Common myeloid progenitor, CD34-positive (primary cell): ENCODE measurements around the gene AKR1C4.
A peak's percentile ranks its signal among the peaks of the same experiment; 100 is the strongest.
"Not testable (repeated sequence)": the region's sequence is repeated elsewhere in the genome, so short reads cannot be mapped to it uniquely, and the experiment has no call there.

Experiments used
- CTCF ChIA-PET: fragments of 350-600 bp; sonication (Branson Sonifier 250); formaldehyde crosslinking; loops from one replicate; lab custom pipeline; 2021; ENCODE audit warnings: antibody characterized with exemption; lab: Charles Lee
- POLR2A ChIA-PET: fragments of 350-600 bp; sonication (Branson Sonifier 250); formaldehyde crosslinking; loops from one replicate; lab custom pipeline; 2021; ENCODE audit warnings: antibody characterized with exemption; lab: Charles Lee
- DNase-seq, 3 donors: peaks; one replicate each; pipeline versions ENCODE4 v3.0.0 to v3.0.0-alpha.2; 2013
- H3K27ac ChIP-seq, 2 experiments: 1 replicate in 1 of 2; 2 replicates in 1 of 2; pipeline ENCODE4 v1.7.0; 2013; ENCODE audit warnings: inconsistent platforms in 2 of 2, low read length in 2 of 2, mild to moderate bottlenecking in 2 of 2, low read depth in 1 of 2, moderate library complexity in 1 of 2; ENCODE audit not compliant: severe bottlenecking in 2 of 2, insufficient read depth in 1 of 2, poor library complexity in 1 of 2
- H3K27me3 ChIP-seq, 5 experiments: replicated peaks in 2 of 5; 1 replicate in 3 of 5; 2 replicates in 2 of 5; pipeline versions ENCODE4 v1.6.1 to v1.7.0; 2013; ENCODE audit warnings: low read length in 4 of 5, mild to moderate bottlenecking in 2 of 5, moderate library complexity in 2 of 5, inconsistent platforms in 1 of 5; ENCODE audit not compliant: insufficient read depth in 5 of 5, control insufficient read depth in 4 of 5
- H3K36me3 ChIP-seq, 4 experiments: 1 replicate in 2 of 4; 2 replicates in 2 of 4; pipeline versions ENCODE4 v1.6.1 to v1.7.0; 2013; ENCODE audit warnings: low read length in 3 of 4, control low read depth in 1 of 4, mild to moderate bottlenecking in 1 of 4; ENCODE audit not compliant: control insufficient read depth in 4 of 4, insufficient read depth in 4 of 4
- H3K4me1 ChIP-seq, 4 experiments: 1 replicate in 3 of 4; 2 replicates in 1 of 4; pipeline versions ENCODE4 v1.6.1 to v1.7.1; 2013; ENCODE audit warnings: low read length in 3 of 4, mild to moderate bottlenecking in 3 of 4, control low read depth in 1 of 4, inconsistent platforms in 1 of 4, moderate library complexity in 1 of 4; ENCODE audit not compliant: control insufficient read depth in 4 of 4, insufficient read depth in 4 of 4; ENCODE audit errors: control extremely low read depth in 1 of 4
- H3K4me3 ChIP-seq, 7 experiments: 1 replicate in 4 of 7; 2 replicates in 3 of 7; pipeline versions ENCODE4 v1.5.1 to v1.7.0; 2013; ENCODE audit warnings: mild to moderate bottlenecking in 7 of 7, low read length in 6 of 7, moderate library complexity in 6 of 7, inconsistent platforms in 2 of 7, low read depth in 2 of 7, control low read depth in 1 of 7; ENCODE audit not compliant: insufficient read depth in 4 of 7, control insufficient read depth in 1 of 7; ENCODE audit errors: extremely low read depth in 1 of 7
- H3K9me3 ChIP-seq, 5 experiments: 1 replicate in 4 of 5; 2 replicates in 1 of 5; pipeline versions ENCODE4 v1.6.1 to v1.7.1; 2013; ENCODE audit warnings: low read length in 4 of 5, mild to moderate bottlenecking in 2 of 5, inconsistent platforms in 1 of 5, low read depth in 1 of 5, moderate library complexity in 1 of 5; ENCODE audit not compliant: control insufficient read depth in 4 of 5, insufficient read depth in 2 of 5; ENCODE audit errors: control extremely low read depth in 1 of 5
- WGBS: methylation state at CpG from one replicate; pipeline ENCODE4 v1.1.5; 2013; ENCODE audit not compliant: insufficient coverage; 5-methylcytosine and 5-hydroxymethylcytosine counted together

The AKR1C4 gene

GRCh38 chr10:5157501-5157900 is 39.1 kb upstream of the AKR1C4 start:
- Histone ChIP-seq H3K36me3 (no peaks in the 10 kb centered on the region), H3K4me3 (no peak overlapping the region), H3K27ac (no peak overlapping the region), H3K4me1 (no peaks in the 10 kb centered on the region), H3K27me3 (no peaks in the 10 kb centered on the region), H3K9me3 (peaks cover 1 to 29% (median 11%) of the 10 kb centered on the region in 5 experiments)
- WGBS, result 84% methylated on average over 8 of the region's 10 CpGs
- ChIA-PET CTCF (no interaction called here), POLR2A (no interaction called here)
- no peak for DNase-seq

- WGBS, result 89% methylated on average over 6 of the region's 6 CpGs
- Histone ChIP-seq H3K4me3 (no peak overlapping the region), H3K4me1 (no peaks in the 10 kb centered on the region), H3K27ac (no peak overlapping the region), H3K36me3 (no peaks in the 10 kb centered on the region), H3K27me3 (no peaks in the 10 kb centered on the region), H3K9me3 (peaks cover 1 to 43% (median 16%) of the 10 kb centered on the region in 5 experiments)
- ChIA-PET CTCF (no interaction called here), POLR2A (no interaction called here)
- no peak for DNase-seq
These were observed 37.5 kb upstream of the AKR1C4 start for GRCh38 chr10:5159126-5159525.

GRCh38 chr10:5163487-5163886 is 33.1 kb upstream of the AKR1C4 start:
- ChIA-PET CTCF (no interaction called here), POLR2A (no interaction called here)
- Histone ChIP-seq H3K27me3 (no peaks in the 10 kb centered on the region), H3K36me3 (no peaks in the 10 kb centered on the region), H3K9me3 (peaks cover 4 to 71% (median 25%) of the 10 kb centered on the region in 5 experiments), H3K4me1 (no peaks in the 10 kb centered on the region), H3K4me3 (no peak overlapping the region), H3K27ac (no peak overlapping the region)
- 54% methylated on average over 2 of the region's 2 CpGs for WGBS
- no peak for DNase-seq

- DNase-seq, result peak; percentile 32 to 58 (median 45)
- ChIA-PET CTCF (no interaction called here), POLR2A (no interaction called here)
- peaks cover 4 to 69% (median 22%) of the 10 kb centered on the region in 5 experiments for H3K9me3 ChIP-seq
- WGBS, result no CpG with 5 or more reads among the region's 1 CpG
- no peak overlapping the region for H3K4me3 ChIP-seq
- no peaks in the 10 kb centered on the region for H3K36me3 ChIP-seq
- H3K27ac ChIP-seq, result no peak overlapping the region
- no peaks in the 10 kb centered on the region for H3K27me3 ChIP-seq
- no peaks in the 10 kb centered on the region for H3K4me1 ChIP-seq
These were observed 30.9 kb upstream of the AKR1C4 start for GRCh38 chr10:5165738-5166137.

- ChIA-PET POLR2A (no interaction called here), CTCF (no interaction called here)
- no peak for DNase-seq
- H3K9me3 ChIP-seq, result peaks cover 5 to 39% (median 12%) of the 10 kb centered on the region in 5 experiments
- H3K27me3 ChIP-seq, result no peaks in the 10 kb centered on the region
- H3K36me3 ChIP-seq, result no peaks in the 10 kb centered on the region
- WGBS, result 87% methylated on average over 5 of the region's 5 CpGs
- no peak overlapping the region for H3K4me3 ChIP-seq
- no peak overlapping the region for H3K27ac ChIP-seq
- no peaks in the 10 kb centered on the region for H3K4me1 ChIP-seq
These were observed 27.7 kb upstream of the AKR1C4 start for GRCh38 chr10:5168897-5169420.

GRCh38 chr10:5175581-5175980 is 21.1 kb upstream of the AKR1C4 start:
- DNase-seq, POLR2A ChIA-PET, H3K27me3 ChIP-seq, H3K4me3 ChIP-seq, H3K36me3 ChIP-seq, H3K27ac ChIP-seq, H3K4me1 ChIP-seq, CTCF ChIA-PET, H3K9me3 ChIP-seq: not testable (repeated sequence)
- WGBS, result no CpG with 5 or more reads among the region's 3 CpGs

GRCh38 chr10:5180503-5180902 is 16.1 kb upstream of the AKR1C4 start:
- H3K9me3 ChIP-seq, POLR2A ChIA-PET, H3K4me3 ChIP-seq, DNase-seq, H3K36me3 ChIP-seq, H3K27me3 ChIP-seq, H3K27ac ChIP-seq, CTCF ChIA-PET, H3K4me1 ChIP-seq: not testable (repeated sequence)
- 93% methylated on average over 10 of the region's 12 CpGs for WGBS
